Measurements from ENCODE around the gene NHSL1. TPM values are rescaled to one million over a fixed set of nuclear protein-coding genes. Genes with fewer than 3 reads are reported as not detected.

The NHSL1 gene
- total and polyA plus RNA-seq, 2 donors (not counting 3 experiments of a cell fraction or from before 2014, with no cell fraction given): 24.8 to 55.0 TPM

- Histone ChIP-seq H4K20me1 (replicated peaks; ENCODE audit: control insufficient read depth, extremely low read depth, insufficient read depth, low read length) (peaks cover 14% of the 10 kb centered on the region), H3K36me3 (ENCODE audit: control insufficient read depth in 2 of 2, extremely low read depth in 1 of 2, insufficient read depth in 2 of 2, low read length in 2 of 2) (no peaks in the 10 kb centered on the region), H3K9me1 (replicated peaks; ENCODE audit: control insufficient read depth, extremely low read depth, insufficient read depth, low read length) (no peaks in the 10 kb centered on the region), H3K4me2 (ENCODE audit: insufficient read depth, low read length) (no peak overlapping the region), H3K9me3 (replicated peaks; ENCODE audit: control insufficient read depth, insufficient read depth, low read length) (no peaks in the 10 kb centered on the region), H3K27ac (ENCODE audit: insufficient read depth, low read depth, low read length) (no peak overlapping the region), H3K27me3 (ENCODE audit: control insufficient read depth in 2 of 2, insufficient read depth in 2 of 2, low read length in 2 of 2) (no peaks in the 10 kb centered on the region), H3K9ac (replicated peaks; ENCODE audit: extremely low read depth, insufficient read depth, low read length) (no peak overlapping the region), H3K4me3 (replicated peaks in 1 of 3; ENCODE audit: insufficient read depth in 1 of 3, low read depth in 1 of 3, low read length in 3 of 3) (no peak overlapping the region), H3K4me1 (ENCODE audit: control insufficient read depth, extremely low read depth, insufficient read depth, low read length) (no peaks in the 10 kb centered on the region), H3K79me2 (ENCODE audit: control insufficient read depth, insufficient read depth, low read length) (peaks cover 89% of the 10 kb centered on the region), H2AFZ (ENCODE audit: low read depth, low read length) (no peak overlapping the region)
- DNase-seq (ENCODE audit: low read depth, low spot score) (no peak), FAIRE-seq (no peak)
- TF ChIP-seq POLR2A (IDR thresholded peaks at IDR 0.05; ENCODE audit: low read depth, low read length): no peak
- no peak for TF ChIP-seq MAX (IDR thresholded peaks at IDR 0.05; ENCODE audit: insufficient read depth, insufficient read length)
- TF ChIP-seq CTCF (IDR thresholded peaks at IDR 0.05; ENCODE audit: extremely low read depth in 1 of 2, insufficient read depth in 1 of 2, low read depth in 1 of 2, low read length in 2 of 2): no peak
- TF ChIP-seq POLR2AphosphoS5 (IDR thresholded peaks at IDR 0.05; ENCODE audit: insufficient read depth, low read depth, low read length): no peak
- TF ChIP-seq EZH2 (IDR thresholded peaks at IDR 0.05; ENCODE audit: borderline replicate concordance, low read depth, low read length, severe bottlenecking): no peak
- TF ChIP-seq FOS (IDR thresholded peaks at IDR 0.05; ENCODE audit: borderline replicate concordance, insufficient read depth, low read length): no peak
- no peak for TF ChIP-seq JUN (IDR thresholded peaks at IDR 0.05; ENCODE audit: borderline replicate concordance, insufficient read depth, insufficient read length, low read depth)
- TF ChIP-seq MYC (IDR thresholded peaks at IDR 0.05; ENCODE audit: low read depth, low read length): no peak
- no peak for TF ChIP-seq GATA2 (IDR thresholded peaks at IDR 0.05; ENCODE audit: insufficient read depth, insufficient read length, low read depth, low read length)
- no TSS peak for BruUV-seq (replicated peaks)
- dilution Hi-C loops (cut with MboI; ENCODE audit: extremely low pct_ligation_motif_present, low sequenced_read_pairs) (no loop called here), intact Hi-C loops (cut with micrococcal nuclease) (loop anchor here (5.0 kb wide), 1 partner anchor 218 kb away; no protein-coding TSS in a partner anchor)
- POLR2A ChIA-PET: interaction anchor here (0.6 kb wide), 1 partner anchor 40 kb away, joined by 3 read pairs; no protein-coding TSS in a partner anchor
- CTCF ChIA-PET: interaction anchor here (0.6 to 1.5 kb wide), 3 partner anchors 13 to 396 kb away, joined by 3 to 5 read pairs (median 3); no protein-coding TSS in a partner anchor
Observed at GRCh38 chr6:138504764-138505689, 5.7 kb upstream of the NHSL1 start.

Measured in endothelial cell of umbilical vein (primary cell).